Naive thymus-derived CD4-positive, alpha-beta T cell (primary cell): Measurements from ENCODE around the gene PCSK1. TPM values are rescaled to one million over a fixed set of nuclear protein-coding genes. Genes with fewer than 3 reads are reported as not detected.
A peak's percentile ranks its signal among the peaks of the same experiment; 100 is the strongest.
"Not testable (repeated sequence)": the region's sequence is repeated elsewhere in the genome, so short reads cannot be mapped to it uniquely, and the experiment has no call there.

Source experiments
- ATAC-seq: fragments of 150-1000 bp; cut with Tn5 transposase; 2 replicates; pipeline ENCODE4 v1.10.0; 2021; ENCODE audit warnings: mild to moderate bottlenecking, moderate library complexity
- CTCF ChIA-PET: fragments of 350-600 bp; sonication (Branson Sonifier 250); formaldehyde crosslinking; loops from one replicate; lab custom pipeline; 2021; ENCODE audit warnings: antibody characterized with exemption; lab: Charles Lee
- POLR2A ChIA-PET: fragments of 350-600 bp; sonication (Branson Sonifier 250); formaldehyde crosslinking; loops from one replicate; lab custom pipeline; 2021; ENCODE audit warnings: antibody characterized with exemption, inconsistent platforms; lab: Charles Lee
- DNase-seq, 9 donors: peaks; one replicate each; pipeline versions ENCODE4 v3.0.0 to v3.0.0-alpha.2; 2020 to 2022; ENCODE audit warnings: mixed read lengths in 1 of 9
- H3K27ac ChIP-seq: one replicate; pipeline ENCODE4 v1.7.0; 2013; ENCODE audit warnings: mild to moderate bottlenecking, low read depth, low read length, moderate library complexity
- H3K27me3 ChIP-seq, 2 donors: one replicate each; pipeline ENCODE4 v1.7.0; 2013; ENCODE audit warnings: low read length in 2 of 2, mild to moderate bottlenecking in 2 of 2, moderate library complexity in 2 of 2; ENCODE audit not compliant: control insufficient read depth in 2 of 2, insufficient read depth in 2 of 2
- H3K36me3 ChIP-seq, 3 experiments: 1 replicate in 2 of 3; 2 replicates in 1 of 3; pipeline ENCODE4 v1.7.0; 2013; ENCODE audit warnings: low read length in 3 of 3, mild to moderate bottlenecking in 3 of 3, moderate library complexity in 1 of 3; ENCODE audit not compliant: insufficient read depth in 3 of 3, control insufficient read depth in 2 of 3
- H3K4me1 ChIP-seq, 2 donors: one replicate each; pipeline ENCODE4 v1.7.0; 2013; ENCODE audit warnings: low read length in 2 of 2, mild to moderate bottlenecking in 2 of 2, moderate library complexity in 1 of 2; ENCODE audit not compliant: control insufficient read depth in 2 of 2, insufficient read depth in 2 of 2
- H3K4me3 ChIP-seq: 2 replicates; pipeline ENCODE4 v1.7.0; 2013; ENCODE audit warnings: mild to moderate bottlenecking, low read length
- H3K9me3 ChIP-seq, 3 experiments: 1 replicate in 2 of 3; 2 replicates in 1 of 3; pipeline ENCODE4 v1.7.0; 2013; ENCODE audit warnings: low read length in 3 of 3; ENCODE audit not compliant: control insufficient read depth in 2 of 3
- H3K27ac Mint-ChIP-seq, 9 donors: one replicate each; pipeline ENCODE4 v1.8.0; 2020 to 2022; ENCODE audit warnings: mixed read lengths in 9 of 9, mild to moderate bottlenecking in 8 of 9, moderate library complexity in 5 of 9, inconsistent platforms in 2 of 9
- H3K27me3 Mint-ChIP-seq, 5 donors: one replicate each; pipeline ENCODE4 v1.8.0; 2021 to 2022; ENCODE audit warnings: mixed read lengths in 5 of 5, mild to moderate bottlenecking in 1 of 5
- H3K36me3 Mint-ChIP-seq, 5 donors: one replicate each; pipeline ENCODE4 v1.8.0; 2020 to 2022; ENCODE audit warnings: mixed read lengths in 5 of 5, mild to moderate bottlenecking in 3 of 5, inconsistent platforms in 1 of 5
- H3K4me1 Mint-ChIP-seq, 7 donors: one replicate each; pipeline ENCODE4 v1.8.0; 2020 to 2022; ENCODE audit warnings: mixed read lengths in 7 of 7, mild to moderate bottlenecking in 3 of 7, inconsistent platforms in 1 of 7
- H3K4me3 Mint-ChIP-seq, 10 donors: one replicate each; pipeline ENCODE4 v1.8.0; 2020 to 2022; ENCODE audit warnings: mild to moderate bottlenecking in 10 of 10, mixed read lengths in 10 of 10, moderate library complexity in 6 of 10, inconsistent platforms in 2 of 10
- H3K9me3 Mint-ChIP-seq, 11 donors: one replicate each; pipeline ENCODE4 v1.8.0; 2020 to 2022; ENCODE audit warnings: mixed read lengths in 11 of 11, mild to moderate bottlenecking in 4 of 11, inconsistent platforms in 1 of 11, moderate library complexity in 1 of 11
- intact Hi-C, 2 donors: fragments of 100-400 bp; cut with micrococcal nuclease; formaldehyde crosslinking; loops; one replicate each; pipeline ENCODE4 v1.15.1; 2023
- polyA plus RNA-seq, 2 donors: library from polyadenylated mRNA; unstranded; fragments of 300-500 nt; fragmentation: Illumina TruSeq; gene quantifications; one replicate each; pipeline ENCODE4 v1.2.3, GENCODE V29; 2021
- total RNA-seq, 6 experiments: library from RNA in 5 of 6; stranded (reverse) in 5 of 6; gene quantifications; 1 replicate in 5 of 6; 2 replicates in 1 of 6; pipeline ENCODE4 v1.2.3 and lab custom pipeline; 2021 to 2026

Gene PCSK1
- total and polyA plus RNA-seq, 7 experiments from 2014 or later: not detected

DNA sequence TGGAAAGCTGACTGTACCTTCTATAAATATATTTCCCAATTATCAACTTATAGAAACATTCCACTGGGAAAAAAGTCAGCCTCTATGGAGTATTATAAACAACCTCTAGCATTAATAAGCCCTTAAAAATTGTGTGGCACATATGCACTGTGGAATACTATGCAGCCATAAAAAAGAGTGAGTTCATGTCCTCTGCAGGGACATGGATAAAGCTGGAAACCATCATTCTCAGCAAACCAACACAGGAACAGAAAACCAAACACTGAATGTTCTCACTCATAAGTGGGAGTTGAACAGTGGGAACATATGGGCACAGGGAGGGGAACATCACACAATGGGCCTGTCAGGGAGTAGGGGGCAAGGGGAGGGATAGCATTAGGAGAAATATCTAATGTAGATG lies 37.8 kb downstream of the PCSK1 start:
- H3K36me3 Mint-ChIP-seq, H3K4me3 Mint-ChIP-seq, CTCF ChIA-PET, H3K4me3 ChIP-seq, ATAC-seq, H3K4me1 ChIP-seq, H3K27ac Mint-ChIP-seq, H3K36me3 ChIP-seq, POLR2A ChIA-PET, DNase-seq, H3K27me3 ChIP-seq, H3K27ac ChIP-seq, H3K9me3 ChIP-seq, H3K4me1 Mint-ChIP-seq, intact Hi-C loops: not testable (repeated sequence)
- peaks cover 0 to 15% (median 3%) of the 10 kb centered on the region in 11 donors for H3K9me3 Mint-ChIP-seq
- H3K27me3 Mint-ChIP-seq: peaks cover 0 to 15% (median 8%) of the 10 kb centered on the region in 5 donors

DNA sequence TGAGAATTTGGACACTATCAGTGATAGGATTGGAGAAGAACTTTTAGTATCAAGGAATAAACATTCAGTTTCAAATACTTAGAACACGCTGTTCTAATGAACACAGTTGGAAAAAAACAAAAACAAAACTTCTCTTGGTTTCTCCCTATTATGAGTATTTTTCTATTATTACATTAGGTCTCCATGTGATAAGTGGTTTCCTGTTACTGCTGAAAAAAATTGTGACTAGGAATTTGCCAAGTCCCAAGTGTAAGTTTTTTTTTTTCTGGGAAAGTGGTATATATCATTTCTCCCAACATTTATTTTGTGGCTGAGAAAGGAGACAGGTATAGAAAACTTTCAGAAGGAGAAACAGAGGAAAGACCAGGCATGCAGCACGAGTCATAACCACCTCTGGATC lies 41.1 kb downstream of the PCSK1 start:
- no peaks in the 10 kb centered on the region for H3K36me3 ChIP-seq
- POLR2A ChIA-PET: no interaction called here
- H3K4me3 ChIP-seq: no peak overlapping the region
- CTCF ChIA-PET: no interaction called here
- ATAC-seq: no peak
- no peak for DNase-seq
- Mint-ChIP-seq H3K27me3 (peaks cover 8 to 21% (median 14%) of the 10 kb centered on the region in 5 donors), H3K4me1 (no peaks in the 10 kb centered on the region), H3K9me3 (peaks cover 0 to 15% (median 3%) of the 10 kb centered on the region in 11 donors), H3K36me3 (peaks cover 0 to 4% (median 0%) of the 10 kb centered on the region in 5 donors), H3K4me3 (no peak overlapping the region), H3K27ac (no peak overlapping the region)
- intact Hi-C loops: no loop called here
- no peaks in the 10 kb centered on the region for H3K4me1 ChIP-seq
- H3K27me3 ChIP-seq: no peaks in the 10 kb centered on the region
- H3K9me3 ChIP-seq: no peaks in the 10 kb centered on the region
- no peak overlapping the region for H3K27ac ChIP-seq

DNA sequence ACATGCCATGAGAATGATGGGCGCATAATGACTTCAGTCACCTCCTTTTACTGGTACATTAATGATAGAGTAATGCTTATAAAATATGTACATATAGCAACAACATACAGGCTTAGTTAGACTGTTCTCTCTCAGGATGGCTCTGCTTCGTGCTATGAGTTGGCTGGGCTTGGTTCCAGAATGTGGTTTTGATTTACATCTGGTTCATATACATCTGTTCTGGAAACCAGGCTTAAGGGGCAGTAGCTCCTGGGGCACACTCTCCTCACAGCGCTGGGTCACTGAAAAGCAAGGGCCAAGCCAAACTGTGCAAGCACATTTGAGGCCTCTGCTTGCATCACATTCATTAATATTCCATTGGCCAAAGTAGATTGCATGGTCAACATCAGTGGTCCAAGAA lies 44.9 kb downstream of the PCSK1 start:
- Mint-ChIP-seq H3K27ac (peak overlapping the region in 1 of 9 donors; percentile 25), H3K4me1 (no peaks in the 10 kb centered on the region), H3K4me3 (no peak overlapping the region), H3K36me3 (no peaks in the 10 kb centered on the region), H3K27me3 (peaks cover 13 to 25% (median 16%) of the 10 kb centered on the region in 5 donors), H3K9me3 (no peaks in the 10 kb centered on the region)
- H3K4me1 ChIP-seq: no peaks in the 10 kb centered on the region
- intact Hi-C loops: no loop called here
- H3K27ac ChIP-seq: no peak overlapping the region
- ChIA-PET CTCF (interaction anchor here (1.5 kb wide), 1 partner anchor 213 kb away, joined by 3 read pairs; no protein-coding TSS in a partner anchor), POLR2A (no interaction called here)
- H3K36me3 ChIP-seq: no peaks in the 10 kb centered on the region
- no peaks in the 10 kb centered on the region for H3K9me3 ChIP-seq
- no peaks in the 10 kb centered on the region for H3K27me3 ChIP-seq
- DNase-seq (no peak), ATAC-seq (no peak)
- no peak overlapping the region for H3K4me3 ChIP-seq

DNA sequence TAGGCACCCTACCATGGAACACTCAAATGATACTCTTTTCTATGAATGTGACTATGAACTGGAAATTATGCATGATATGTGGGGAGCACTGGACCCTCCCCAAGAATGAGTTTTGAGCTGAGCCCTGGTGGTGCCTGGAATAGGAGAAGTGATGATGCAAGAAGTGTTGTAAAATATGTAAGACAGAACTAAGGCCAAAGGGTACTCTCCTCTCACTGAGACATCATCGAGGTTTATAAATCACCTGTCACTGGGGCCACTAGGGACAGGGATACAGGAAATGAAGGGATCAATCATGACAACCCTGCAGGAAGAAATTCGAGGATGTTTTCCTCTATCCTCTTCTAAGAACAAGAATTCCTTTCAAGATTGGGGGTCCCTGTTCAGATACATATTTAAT lies 45.4 kb downstream of the PCSK1 start:
- H3K27me3 Mint-ChIP-seq: peaks cover 10 to 22% (median 20%) of the 10 kb centered on the region in 5 donors
- ChIA-PET POLR2A (no interaction called here), CTCF (interaction anchor here (1.5 kb wide), 1 partner anchor 214 kb away, joined by 3 read pairs; no protein-coding TSS in a partner anchor)
- H3K36me3 ChIP-seq: no peaks in the 10 kb centered on the region
- H3K9me3 ChIP-seq: no peaks in the 10 kb centered on the region
- no peaks in the 10 kb centered on the region for H3K4me1 Mint-ChIP-seq
- H3K9me3 Mint-ChIP-seq: no peaks in the 10 kb centered on the region
- no peaks in the 10 kb centered on the region for H3K27me3 ChIP-seq
- H3K27ac ChIP-seq: no peak overlapping the region
- intact Hi-C loops: no loop called here
- no peak overlapping the region for H3K4me3 ChIP-seq
- no peaks in the 10 kb centered on the region for H3K4me1 ChIP-seq
- H3K36me3 Mint-ChIP-seq: no peaks in the 10 kb centered on the region
- DNase-seq (no peak), ATAC-seq (no peak)
- no peak overlapping the region for H3K4me3 Mint-ChIP-seq
- no peak overlapping the region for H3K27ac Mint-ChIP-seq

DNA sequence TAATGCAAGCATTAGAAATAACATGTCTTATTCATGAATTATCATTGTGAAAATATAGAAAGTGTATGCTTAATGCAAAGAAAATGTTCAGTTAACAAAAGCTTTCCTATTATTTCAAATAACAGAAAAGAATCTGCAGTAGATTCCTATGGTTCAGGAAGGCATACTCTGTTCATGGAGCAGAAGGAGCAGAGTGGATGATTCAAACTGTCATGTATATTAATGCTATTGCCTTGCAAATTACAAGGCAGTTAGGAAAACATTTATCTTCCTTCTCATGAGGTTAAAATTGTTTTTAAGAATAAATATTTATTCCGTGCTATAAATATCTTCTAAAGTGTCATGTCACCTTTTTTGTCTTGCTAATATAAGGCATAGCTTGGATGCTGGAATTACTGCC lies 47.5 kb downstream of the PCSK1 start:
- H3K4me1 ChIP-seq: no peaks in the 10 kb centered on the region
- Mint-ChIP-seq H3K36me3 (no peaks in the 10 kb centered on the region), H3K27ac (no peak overlapping the region), H3K9me3 (no peaks in the 10 kb centered on the region), H3K4me3 (no peak overlapping the region), H3K4me1 (peaks cover 0 to 4% (median 0%) of the 10 kb centered on the region in 7 donors), H3K27me3 (peaks cover 13 to 27% (median 20%) of the 10 kb centered on the region in 5 donors)
- no peak overlapping the region for H3K4me3 ChIP-seq
- no peaks in the 10 kb centered on the region for H3K27me3 ChIP-seq
- DNase-seq (no peak), ATAC-seq (no peak)
- no peak overlapping the region for H3K27ac ChIP-seq
- ChIA-PET CTCF (no interaction called here), POLR2A (no interaction called here)
- H3K36me3 ChIP-seq: no peaks in the 10 kb centered on the region
- intact Hi-C loops: no loop called here
- H3K9me3 ChIP-seq: no peaks in the 10 kb centered on the region

DNA sequence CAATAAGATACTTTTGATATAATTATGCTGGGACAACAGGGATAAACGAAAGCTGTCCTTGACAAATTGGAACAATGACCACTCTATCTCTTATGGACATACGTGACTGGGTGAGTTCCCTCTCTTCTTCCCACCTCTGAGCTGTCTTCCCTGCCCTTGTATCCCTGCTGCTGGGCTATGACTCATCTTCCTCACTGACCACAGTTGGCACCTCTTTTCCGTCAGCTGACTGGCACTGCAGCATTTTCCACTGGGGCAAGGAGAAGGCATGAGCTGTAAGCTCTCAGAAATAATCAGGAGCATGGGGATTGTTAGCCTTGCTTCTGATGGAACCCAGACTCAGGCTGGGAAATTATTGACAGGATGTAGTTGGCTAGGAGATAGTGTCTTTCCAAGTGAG lies 48.7 kb downstream of the PCSK1 start:
- Histone ChIP-seq H3K4me3 (no peak overlapping the region), H3K27ac (no peak overlapping the region), H3K4me1 (no peaks in the 10 kb centered on the region), H3K36me3 (no peaks in the 10 kb centered on the region), H3K9me3 (no peaks in the 10 kb centered on the region), H3K27me3 (no peaks in the 10 kb centered on the region)
- intact Hi-C loops: no loop called here
- Mint-ChIP-seq H3K36me3 (no peaks in the 10 kb centered on the region), H3K27ac (no peak overlapping the region), H3K27me3 (peaks cover 13 to 25% (median 16%) of the 10 kb centered on the region in 5 donors), H3K4me3 (no peak overlapping the region), H3K9me3 (no peaks in the 10 kb centered on the region), H3K4me1 (peaks cover 0 to 4% (median 0%) of the 10 kb centered on the region in 7 donors)
- ChIA-PET POLR2A (no interaction called here), CTCF (no interaction called here)
- ATAC-seq (no peak), DNase-seq (no peak)

DNA sequence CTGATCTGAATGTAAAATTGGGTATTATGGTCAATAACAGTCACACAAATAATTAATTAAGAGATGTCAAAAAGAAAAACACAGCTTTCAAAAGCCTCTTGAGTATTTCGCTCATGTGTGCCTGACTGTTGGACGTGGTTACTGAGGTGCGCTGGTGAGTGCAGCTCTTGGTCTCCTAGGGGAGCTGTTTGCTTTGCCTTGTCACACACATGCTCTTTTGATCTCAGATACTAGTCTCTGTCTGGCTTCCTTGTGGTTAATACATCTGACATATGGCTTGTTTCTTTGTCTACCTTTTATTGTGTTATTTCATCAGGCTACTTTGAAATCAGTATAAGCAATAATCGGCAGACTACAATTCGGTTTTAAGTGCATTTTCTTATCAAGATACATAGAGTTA lies 51.5 kb downstream of the PCSK1 start:
- H3K9me3 Mint-ChIP-seq: no peaks in the 10 kb centered on the region
- no peak overlapping the region for H3K27ac Mint-ChIP-seq
- no peak for ATAC-seq
- H3K9me3 ChIP-seq: no peaks in the 10 kb centered on the region
- intact Hi-C loops: loop anchor here in 1 of 2 donors (1.0 kb wide), 1 partner anchor 220 kb away; no protein-coding TSS in a partner anchor
- H3K36me3 ChIP-seq: no peaks in the 10 kb centered on the region
- no peak overlapping the region for H3K27ac ChIP-seq
- no peaks in the 10 kb centered on the region for H3K27me3 ChIP-seq
- no peaks in the 10 kb centered on the region for H3K36me3 Mint-ChIP-seq
- CTCF ChIA-PET: interaction anchor here (0.6 kb wide), 1 partner anchor 424 kb away, joined by 3 read pairs; no protein-coding TSS in a partner anchor
- no peak overlapping the region for H3K4me3 Mint-ChIP-seq
- POLR2A ChIA-PET: no interaction called here
- H3K4me1 ChIP-seq: no peaks in the 10 kb centered on the region
- H3K4me1 Mint-ChIP-seq: peaks cover 0 to 4% (median 0%) of the 10 kb centered on the region in 7 donors
- no peak overlapping the region for H3K4me3 ChIP-seq
- DNase-seq: peak in 2 of 9 donors; percentile 3 to 5
- H3K27me3 Mint-ChIP-seq: peaks cover 6 to 23% (median 14%) of the 10 kb centered on the region in 5 donors
